HEK293T (cell line): ENCODE data around the gene TMCO4.

Experiments
- CTCF ChIA-PET: fragments of 350-600 bp; formaldehyde crosslinking; extraction: SDS; loops from one replicate; lab custom pipeline; 2021; ENCODE audit warnings: antibody characterized with exemption, inconsistent platforms; lab: Yijun Ruan, JAX
- POLR2A ChIA-PET: fragments of 350-600 bp; formaldehyde crosslinking; extraction: SDS; loops from one replicate; lab custom pipeline; 2020; ENCODE audit warnings: antibody characterized with exemption, inconsistent platforms; lab: Yijun Ruan, JAX
- DNase-seq: peaks from one replicate; pipeline ENCODE4 v3.0.0; 2012; ENCODE audit warnings: mixed read lengths; ENCODE audit errors: extremely low spot score
- ARNT ChIP-seq: fragments of 450-650 bp; IDR thresholded peaks from 2 replicates; pipeline ENCODE4 v1.6.1; 2017; ENCODE audit warnings: mild to moderate bottlenecking
- BHLHE40 ChIP-seq: fragments of 450-650 bp; IDR thresholded peaks from 2 replicates; pipeline ENCODE4 v1.6.1; 2016; ENCODE audit warnings: mild to moderate bottlenecking, moderate library complexity, borderline replicate concordance
- CTBP1 ChIP-seq: fragments of 450-650 bp; IDR thresholded peaks from 2 replicates; pipeline ENCODE4 v1.6.1; 2016; ENCODE audit warnings: borderline replicate concordance
- ELF4 ChIP-seq: fragments of 450-650 bp; IDR thresholded peaks from 2 replicates; pipeline ENCODE4 v1.6.1; 2017; ENCODE audit warnings: antibody characterized with exemption
- FOXA1 ChIP-seq: fragments of 450-650 bp; IDR thresholded peaks from 2 replicates; pipeline ENCODE4 v1.6.1; 2016; ENCODE audit warnings: mild to moderate bottlenecking
- FOXK2 ChIP-seq: fragments of 450-650 bp; IDR thresholded peaks from 2 replicates; pipeline ENCODE4 v1.6.1; 2016; ENCODE audit warnings: mild to moderate bottlenecking
- FOXM1 ChIP-seq: fragments of 450-650 bp; IDR thresholded peaks from 2 replicates; pipeline ENCODE4 v1.6.1; 2017; ENCODE audit warnings: mild to moderate bottlenecking, borderline replicate concordance
- HDGF ChIP-seq: fragments of 450-650 bp; IDR thresholded peaks from 2 replicates; pipeline ENCODE4 v1.6.1; 2017; ENCODE audit warnings: antibody characterized with exemption, borderline replicate concordance
- L3MBTL2 ChIP-seq: fragments of 450-650 bp; conservative IDR thresholded peaks from 2 replicates; pipeline ENCODE4 v1.6.1; 2016; ENCODE audit warnings: mild to moderate bottlenecking
- LEF1 ChIP-seq: fragments of 450-650 bp; IDR thresholded peaks from 2 replicates; pipeline ENCODE4 v1.6.1; 2017; ENCODE audit warnings: mild to moderate bottlenecking, borderline replicate concordance
- NFRKB ChIP-seq: fragments of 450-650 bp; IDR thresholded peaks from 2 replicates; pipeline ENCODE4 v1.6.1; 2016; ENCODE audit warnings: mild to moderate bottlenecking, moderate library complexity
- PKNOX1 ChIP-seq: fragments of 450-650 bp; IDR thresholded peaks from 2 replicates; pipeline ENCODE4 v1.6.1; 2016
- SP1 ChIP-seq: fragments of 450-650 bp; IDR thresholded peaks from 2 replicates; pipeline ENCODE4 v1.6.1; 2017
- SUZ12 ChIP-seq: fragments of 450-650 bp; IDR thresholded peaks from 2 replicates; pipeline ENCODE4 v1.6.1; 2016; ENCODE audit warnings: mild to moderate bottlenecking
- TARDBP ChIP-seq: fragments of 450-650 bp; IDR thresholded peaks from 2 replicates; pipeline ENCODE4 v1.6.1; 2016
- ZNF384 ChIP-seq: fragments of 450-650 bp; IDR thresholded peaks from 2 replicates; pipeline ENCODE4 v1.6.1; 2016

The TMCO4 gene

GRCh38 chr1:19683351-19683750 lies 116.4 kb downstream of the TMCO4 start:
- no peak for DNase-seq
- CTCF ChIA-PET: no interaction called here
- POLR2A ChIA-PET: no interaction called here
- TF ChIP-seq L3MBTL2 (no peak), BHLHE40 (no peak), ZNF384 (no peak), CTBP1 (no peak), FOXK2 (no peak), PKNOX1 (no peak), ARNT (no peak), ELF4 (no peak), FOXA1 (no peak), SP1 (no peak), LEF1 (no peak)

- TF ChIP-seq CTBP1 (no peak), SP1 (no peak), ELF4 (no peak)
- DNase-seq: no peak
- ChIA-PET POLR2A (no interaction called here), CTCF (no interaction called here)
Observed at GRCh38 chr1:19682901-19683300, 116.8 kb downstream of the TMCO4 start.

GRCh38 chr1:19682257-19682656 lies 117.5 kb downstream of the TMCO4 start:
- TF ChIP-seq ELF4 (no peak), CTBP1 (no peak), SUZ12 (no peak), BHLHE40 (no peak), FOXK2 (no peak), NFRKB (no peak), TARDBP (no peak)
- DNase-seq: no peak
- POLR2A ChIA-PET: no interaction called here
- CTCF ChIA-PET: interaction anchor here (1.3 to 1.9 kb wide), 2 partner anchors 16 to 20 kb away, joined by 4 to 5 read pairs; no protein-coding TSS in a partner anchor

GRCh38 chr1:19680644-19681043 lies 119.1 kb downstream of the TMCO4 start:
- CTCF ChIA-PET: interaction anchor here (1.6 to 1.9 kb wide), 2 partner anchors 19 to 35 kb away, joined by 5 read pairs; no protein-coding TSS in a partner anchor
- no peak for TF ChIP-seq TARDBP
- no peak for TF ChIP-seq ARNT
- no peak for TF ChIP-seq SUZ12
- no peak for TF ChIP-seq ELF4
- TF ChIP-seq HDGF: no peak
- no peak for TF ChIP-seq PKNOX1
- no peak for TF ChIP-seq L3MBTL2
- no peak for TF ChIP-seq NFRKB
- TF ChIP-seq FOXA1: no peak
- no peak for TF ChIP-seq ZNF384
- no peak for DNase-seq
- POLR2A ChIA-PET: interaction anchor here (1.3 kb wide), 1 partner anchor 12 kb away, joined by 3 read pairs; no protein-coding TSS in a partner anchor

- DNase-seq: no peak
- TF ChIP-seq PKNOX1 (no peak), ARNT (no peak)
- CTCF ChIA-PET: no interaction called here
- POLR2A ChIA-PET: interaction anchor here (1.3 kb wide), 1 partner anchor 11 kb away, joined by 3 read pairs; no protein-coding TSS in a partner anchor
Observed at GRCh38 chr1:19679691-19680090, 120.0 kb downstream of the TMCO4 start.

GRCh38 chr1:19678931-19679453 lies 120.7 kb downstream of the TMCO4 start:
- TF ChIP-seq FOXM1: no peak
- no peak for TF ChIP-seq L3MBTL2
- TF ChIP-seq ARNT: no peak
- no peak for TF ChIP-seq HDGF
- no peak for TF ChIP-seq TARDBP
- TF ChIP-seq BHLHE40: no peak
- no peak for TF ChIP-seq NFRKB
- no peak for TF ChIP-seq CTBP1
- no peak for TF ChIP-seq FOXK2
- TF ChIP-seq SP1: no peak
- TF ChIP-seq FOXA1: no peak
- TF ChIP-seq SUZ12: no peak
- no peak for TF ChIP-seq PKNOX1
- no peak for TF ChIP-seq ZNF384
- no peak for TF ChIP-seq ELF4
- no peak for TF ChIP-seq LEF1
- no peak for DNase-seq
- ChIA-PET CTCF (no interaction called here), POLR2A (no interaction called here)

- no peak for DNase-seq
- TF ChIP-seq FOXK2 (no peak), HDGF (no peak), BHLHE40 (no peak), ELF4 (no peak), PKNOX1 (no peak), ARNT (no peak), NFRKB (no peak), L3MBTL2 (no peak), SUZ12 (no peak), TARDBP (no peak), FOXA1 (no peak), LEF1 (no peak), CTBP1 (no peak)
- ChIA-PET POLR2A (no interaction called here), CTCF (interaction anchor here (1.0 kb wide), 1 partner anchor 15 kb away, joined by 3 read pairs; no protein-coding TSS in a partner anchor)
Observed at GRCh38 chr1:19678493-19678892, 121.2 kb downstream of the TMCO4 start.
